GM18519 (cell line): ENCODE data around the gene MCC.

Experiments used
- ATAC-seq: cut with Tn5 transposase; IDR thresholded peaks from one replicate; pipeline ENCODE4 v1.9.1; 2021; ENCODE audit warnings: mild to moderate bottlenecking, moderate library complexity; ENCODE audit not compliant: unreplicated experiment, low FRiP score

MCC gene

DNA sequence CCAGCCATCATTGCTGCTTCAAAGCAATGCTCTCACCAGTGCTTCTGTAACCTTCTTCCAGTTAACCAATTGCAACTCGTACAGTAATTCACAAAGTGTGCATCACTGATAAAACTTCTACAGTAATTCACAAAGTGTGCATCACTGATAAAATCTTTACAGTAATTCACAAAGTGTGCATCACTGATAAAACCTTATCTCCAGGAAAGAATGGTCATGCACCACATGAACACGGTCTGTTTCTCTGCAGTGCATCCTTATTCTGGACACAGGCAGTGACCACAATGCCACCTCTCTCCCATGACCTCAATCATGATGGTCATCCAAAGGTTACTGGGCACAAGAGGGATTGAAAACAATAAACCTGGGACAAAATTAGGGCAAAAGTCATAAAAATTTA is 207.1 kb downstream of the MCC start:
- no peak for ATAC-seq

DNA sequence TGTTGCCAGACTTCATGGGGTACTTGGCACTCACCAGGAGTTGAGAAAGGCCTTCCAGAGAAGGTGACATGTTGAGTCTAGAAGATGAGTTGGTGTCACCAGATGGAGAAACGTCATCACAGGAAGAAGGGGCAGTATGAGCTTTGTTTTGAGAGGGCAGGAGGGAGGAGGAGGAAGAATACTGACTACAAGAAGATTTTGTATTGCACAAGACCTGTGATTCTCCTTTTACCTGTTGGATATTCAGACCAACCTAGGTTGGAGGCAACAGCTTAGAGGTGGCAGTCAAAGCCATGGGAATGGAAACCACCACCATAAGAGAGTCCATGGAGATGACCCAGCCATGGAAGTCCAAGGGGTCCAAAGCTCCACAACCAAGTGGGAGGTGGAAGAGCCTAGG is 207.7 kb downstream of the MCC start:
- ATAC-seq, result no peak

DNA sequence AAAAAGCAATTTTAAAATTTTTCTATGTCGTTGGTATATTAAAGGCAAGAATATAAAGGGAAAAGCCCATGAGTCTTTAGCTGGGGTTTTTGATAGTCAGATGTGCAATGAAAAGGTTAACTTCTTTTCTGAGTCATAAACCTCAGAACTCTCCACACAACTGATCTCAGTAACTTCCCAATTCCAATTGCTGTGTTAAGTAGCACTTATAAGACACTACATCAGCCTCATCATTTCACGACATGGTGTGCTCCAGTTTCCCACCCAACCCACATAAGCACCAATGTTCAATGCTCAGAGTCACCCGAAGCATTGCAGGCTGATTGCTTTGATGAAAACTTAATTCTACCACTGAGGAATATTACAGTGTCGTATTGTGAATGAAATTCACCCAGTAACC is 209.3 kb downstream of the MCC start:
- peak; percentile 61 for ATAC-seq

DNA sequence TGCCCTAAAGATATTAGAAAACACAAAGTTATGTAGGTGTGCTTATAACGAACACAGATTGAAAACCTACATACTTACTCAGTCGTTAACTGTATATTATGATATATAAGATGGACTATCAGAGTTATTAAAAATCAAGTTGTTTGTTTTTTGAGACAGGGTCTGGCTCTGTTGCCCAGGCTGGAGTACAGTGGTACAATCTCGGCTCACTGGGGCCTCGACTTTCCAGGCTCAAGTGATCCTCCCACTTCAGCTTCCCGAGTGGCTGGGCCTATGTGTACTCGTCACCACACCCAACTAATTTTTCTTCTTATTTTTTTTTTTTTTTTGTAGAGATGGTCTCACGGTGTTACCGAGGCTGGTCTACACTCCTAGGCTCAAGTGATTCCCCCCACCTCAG is 211.8 kb downstream of the MCC start:
- ATAC-seq, result no peak

DNA sequence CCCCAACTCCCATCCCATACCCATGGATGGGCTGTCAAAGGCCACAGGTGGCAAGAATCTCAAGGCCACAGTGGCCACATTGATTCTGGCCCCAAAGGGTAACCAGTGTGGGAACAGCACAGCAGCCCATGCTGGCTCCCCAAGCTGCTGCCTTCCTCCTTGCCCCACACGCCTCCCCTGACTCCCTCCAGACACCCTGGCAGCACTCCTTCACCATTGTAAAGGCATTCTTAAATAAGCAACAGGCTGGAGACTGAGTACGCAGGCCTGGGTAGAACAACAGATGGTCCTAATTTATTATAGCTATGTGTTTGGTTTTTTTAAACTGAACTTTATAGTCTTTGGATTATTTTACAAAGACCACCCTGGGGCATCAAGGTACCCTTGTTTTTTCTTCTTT is 212.3 kb downstream of the MCC start:
- ATAC-seq, result no peak

DNA sequence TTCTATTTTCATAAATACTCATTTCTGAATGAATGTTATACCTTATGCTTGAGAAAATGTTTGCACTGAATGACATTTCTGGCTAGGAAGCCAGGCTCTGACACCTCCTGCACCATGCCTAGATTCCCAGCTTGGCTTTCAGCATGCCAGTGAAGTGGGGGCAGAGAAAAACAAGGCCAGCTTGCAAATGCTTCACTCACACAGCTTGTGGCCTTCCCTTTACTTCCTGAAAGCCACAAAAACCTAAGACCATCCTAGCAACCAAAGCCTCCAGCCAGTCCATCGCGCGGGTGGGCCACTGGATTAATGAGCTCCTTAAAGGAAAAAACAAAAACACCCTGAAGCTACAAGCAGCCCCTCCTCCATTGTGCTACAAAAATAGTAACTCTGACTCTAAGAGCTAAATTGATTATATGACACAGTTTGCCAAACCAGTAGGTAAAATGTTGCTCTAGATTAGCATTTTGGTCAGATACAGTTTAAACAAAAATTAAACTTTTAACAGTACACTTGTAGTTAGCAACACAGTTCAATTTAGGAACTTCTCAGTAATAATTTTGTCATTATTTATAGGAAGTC is 213.3 kb downstream of the MCC start:
- ATAC-seq, result no peak

DNA sequence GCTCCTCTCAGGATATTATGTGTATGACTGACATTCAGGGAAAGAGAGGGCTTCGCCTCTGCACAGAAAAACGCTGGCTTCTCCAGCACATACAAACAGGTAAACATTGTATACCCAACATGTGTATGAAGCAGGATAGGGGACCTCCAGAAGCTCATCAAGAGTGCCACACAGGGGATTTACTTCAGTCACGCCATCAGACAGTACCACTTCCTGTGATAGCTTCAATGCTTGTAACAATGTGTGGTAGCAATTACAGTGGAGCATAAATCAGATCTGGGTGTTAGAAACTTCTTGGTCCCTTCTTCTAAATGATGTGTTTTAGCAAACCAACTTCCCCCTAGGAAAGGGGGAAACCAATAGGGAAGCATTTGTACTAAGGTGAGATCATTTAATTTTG is 214.3 kb downstream of the MCC start:
- peak; percentile 48 for ATAC-seq

DNA sequence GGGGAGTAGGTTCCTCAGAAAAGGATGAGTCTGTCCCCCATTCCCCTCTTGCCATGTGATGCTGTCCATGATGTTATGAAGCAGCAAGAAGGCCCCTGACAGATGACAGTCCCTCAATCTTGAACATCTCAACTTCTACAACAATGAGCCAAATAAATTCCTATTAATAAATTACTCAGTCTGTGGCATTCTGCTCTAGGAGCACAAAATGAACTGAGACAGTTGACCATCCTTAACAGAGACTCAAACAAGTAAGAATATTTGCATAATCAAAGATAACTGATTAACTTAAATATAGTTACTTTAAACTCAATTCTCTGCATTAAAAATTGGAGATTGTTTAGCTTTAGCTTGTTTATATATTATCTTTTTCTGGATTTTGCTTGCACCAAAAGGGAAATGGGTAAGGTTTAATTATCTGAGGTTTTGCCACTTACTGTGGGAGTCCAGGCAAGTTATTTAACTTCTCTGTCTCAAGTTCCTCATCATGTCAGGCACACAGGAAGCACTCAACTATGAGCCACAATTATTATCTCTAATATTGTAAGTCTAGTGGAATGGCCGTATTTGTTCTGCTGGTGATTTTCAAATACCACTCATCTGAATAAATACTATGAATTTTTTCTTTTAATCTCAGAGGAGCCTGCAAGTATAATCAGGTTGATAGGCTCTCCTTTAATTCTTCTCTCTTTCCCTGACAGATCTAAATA is 216.4 kb downstream of the MCC start:
- ATAC-seq, result no peak

DNA sequence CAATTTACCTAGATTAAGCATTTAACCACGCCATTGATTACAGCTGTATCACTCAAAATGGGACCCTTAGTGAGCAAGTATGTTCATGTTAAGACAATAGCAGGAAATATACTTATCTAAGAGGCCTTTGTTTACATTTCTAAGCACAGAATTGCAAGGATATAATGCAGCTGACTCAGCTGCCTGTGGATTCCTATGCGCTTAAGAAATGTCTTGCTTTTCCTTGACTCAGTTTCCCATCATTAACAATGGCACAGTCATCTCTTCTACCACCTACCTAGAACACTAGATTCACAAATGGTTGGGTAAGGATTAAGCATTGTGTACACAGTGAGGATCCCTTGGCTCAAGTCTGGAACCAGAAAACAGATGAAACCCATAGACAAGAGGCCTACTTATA is 217.2 kb downstream of the MCC start:
- ATAC-seq, result no peak

DNA sequence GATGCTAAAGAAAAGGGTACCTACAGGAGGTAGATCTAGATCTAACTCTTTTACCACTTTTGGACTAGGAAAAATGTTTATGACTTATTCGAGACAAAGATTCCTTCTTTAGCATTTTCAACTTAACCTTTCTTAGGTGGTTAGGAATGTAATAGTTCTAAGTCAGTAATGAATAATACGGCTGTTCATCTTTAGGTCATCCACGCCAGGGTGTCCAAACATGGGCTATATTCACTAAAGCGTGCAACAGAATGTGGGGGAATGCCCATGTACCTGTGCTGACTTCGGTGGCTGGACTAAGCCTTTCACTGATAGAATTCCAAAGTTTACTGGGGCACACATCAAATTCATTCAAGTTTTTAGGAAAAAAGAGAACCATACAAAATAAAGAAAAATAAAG is 218.2 kb downstream of the MCC start:
- no peak for ATAC-seq

DNA sequence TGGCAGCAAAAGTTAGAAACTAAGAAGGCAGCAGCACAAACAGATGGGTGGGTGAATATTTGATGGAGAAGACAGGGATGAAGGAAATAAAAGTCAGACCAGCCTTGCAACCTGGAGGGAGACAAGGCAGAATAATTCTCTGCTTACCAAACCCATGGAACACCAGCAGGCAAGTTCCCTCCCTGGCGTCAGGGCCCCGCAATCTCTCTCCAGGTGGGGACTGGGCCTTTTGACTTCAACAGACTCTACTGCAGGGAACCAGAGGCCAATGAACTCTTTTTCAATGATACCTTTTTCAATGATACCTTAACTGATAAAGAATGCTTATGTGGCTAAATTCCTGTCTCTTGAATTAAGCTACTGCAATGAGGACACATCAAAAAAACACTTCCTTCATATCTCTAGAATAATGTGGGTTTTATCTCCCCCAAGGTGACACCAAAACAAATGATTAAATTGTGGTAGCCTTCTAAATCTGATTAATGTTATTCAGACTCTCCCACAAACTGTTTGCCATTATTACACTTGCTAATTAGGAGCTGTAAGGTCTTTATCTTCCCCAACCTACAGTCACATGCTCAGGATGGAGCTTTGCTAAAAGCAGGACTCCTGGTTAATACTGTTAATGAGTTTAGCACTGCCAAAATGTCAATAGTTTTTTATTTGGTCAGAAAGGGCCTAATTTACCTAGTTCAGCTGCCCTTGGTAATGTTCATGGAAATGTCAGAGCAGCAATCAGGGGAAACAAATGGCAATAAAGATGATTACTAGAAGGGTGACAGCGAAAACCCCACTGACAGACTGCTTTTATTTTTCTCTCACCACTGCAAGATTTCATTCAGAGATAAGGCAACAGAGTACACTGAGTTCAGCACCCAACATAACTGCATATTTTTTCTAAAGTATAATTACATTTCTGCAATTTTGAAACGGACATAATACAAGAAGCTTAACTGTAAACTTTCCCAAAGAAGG is 218.9 kb downstream of the MCC start:
- ATAC-seq, result no peak

DNA sequence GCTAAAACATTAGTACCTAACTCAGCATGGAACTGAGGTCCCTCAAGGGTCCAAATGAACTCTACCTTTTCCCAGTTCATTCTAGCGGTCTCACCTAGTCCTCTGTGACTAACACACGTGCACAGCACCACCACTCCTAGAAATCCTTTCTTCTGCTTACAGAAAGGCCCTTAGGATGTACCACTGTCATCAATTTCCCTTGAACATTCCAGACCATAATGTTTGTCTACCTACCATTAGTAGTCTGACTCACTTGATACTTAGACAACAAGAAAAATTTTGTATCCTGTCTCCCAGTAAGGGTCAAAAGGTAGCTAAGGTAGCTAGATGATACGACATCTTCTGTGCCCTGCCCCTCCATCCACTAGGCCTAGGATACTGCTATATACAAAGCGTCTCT is 220.0 kb downstream of the MCC start:
- no peak for ATAC-seq

DNA sequence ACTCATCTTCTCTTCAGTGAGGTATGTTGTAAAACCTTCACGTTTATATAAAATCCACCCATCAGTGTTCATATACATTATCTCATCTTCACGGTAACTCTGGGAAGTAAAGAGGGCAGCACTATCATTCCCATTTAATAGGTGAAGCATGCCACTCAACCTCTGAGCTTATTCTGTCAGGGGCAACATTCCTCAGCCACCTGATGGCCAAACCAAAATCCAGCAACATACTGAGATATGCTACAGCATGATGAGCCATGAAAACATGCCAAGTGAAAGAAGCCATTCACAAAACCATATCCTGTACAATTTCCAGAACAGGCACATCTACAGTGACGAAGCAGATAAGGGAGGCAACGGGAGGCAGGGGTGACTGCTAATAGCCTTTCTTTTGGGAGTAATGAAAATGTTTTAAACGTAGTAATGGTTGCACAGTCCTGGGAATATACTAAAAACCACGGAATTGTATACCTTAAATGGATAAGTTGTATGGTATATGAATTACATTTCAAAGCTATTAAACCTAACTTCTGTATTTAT is 220.8 kb downstream of the MCC start:
- no peak for ATAC-seq

DNA sequence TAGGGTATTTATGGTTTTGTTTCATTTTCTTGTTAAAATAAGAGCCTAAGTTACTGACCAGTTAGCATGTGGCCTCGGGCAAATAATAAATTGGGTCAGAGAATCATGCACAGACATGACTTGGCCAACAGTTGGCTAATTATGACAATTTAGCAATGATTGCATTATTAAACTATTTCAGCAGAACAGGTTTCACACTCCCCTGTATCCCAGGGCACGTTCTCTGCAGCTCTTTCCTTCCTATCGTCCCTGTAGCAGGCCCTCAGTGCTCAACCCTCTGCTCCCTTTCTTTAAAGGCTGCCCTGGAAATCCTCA is 221.4 kb downstream of the MCC start:
- ATAC-seq, result no peak

DNA sequence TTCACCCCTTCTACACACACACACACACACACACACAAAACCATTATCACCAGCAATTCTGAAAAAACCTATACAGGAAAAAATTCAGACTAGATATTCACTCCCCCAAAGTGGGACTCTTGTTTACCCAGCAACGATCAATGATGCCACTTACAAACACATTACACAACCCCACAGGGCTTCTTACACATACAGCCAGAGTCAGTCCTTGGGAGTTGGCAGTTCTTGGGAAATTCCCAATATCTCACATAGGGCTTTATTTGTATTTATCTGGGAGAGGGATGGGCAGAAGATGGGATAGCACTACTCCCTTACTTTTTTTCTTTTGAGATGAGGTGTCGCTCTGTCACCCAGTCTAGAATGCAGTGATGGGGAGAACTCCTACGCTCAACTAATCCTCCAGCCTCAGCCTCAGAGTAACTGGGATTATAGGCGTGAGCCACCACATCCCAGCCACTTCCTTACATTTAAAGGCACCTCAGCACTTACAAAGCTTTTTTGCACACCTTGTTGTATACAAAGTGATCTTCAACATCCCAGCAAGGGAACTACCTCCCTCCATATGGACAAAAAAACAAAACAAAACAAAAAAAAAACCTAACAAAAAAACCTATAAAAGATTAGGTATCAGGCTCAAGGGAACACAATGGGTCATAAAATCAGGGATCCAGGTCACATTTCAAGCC is 221.9 kb downstream of the MCC start:
- no peak for ATAC-seq

DNA sequence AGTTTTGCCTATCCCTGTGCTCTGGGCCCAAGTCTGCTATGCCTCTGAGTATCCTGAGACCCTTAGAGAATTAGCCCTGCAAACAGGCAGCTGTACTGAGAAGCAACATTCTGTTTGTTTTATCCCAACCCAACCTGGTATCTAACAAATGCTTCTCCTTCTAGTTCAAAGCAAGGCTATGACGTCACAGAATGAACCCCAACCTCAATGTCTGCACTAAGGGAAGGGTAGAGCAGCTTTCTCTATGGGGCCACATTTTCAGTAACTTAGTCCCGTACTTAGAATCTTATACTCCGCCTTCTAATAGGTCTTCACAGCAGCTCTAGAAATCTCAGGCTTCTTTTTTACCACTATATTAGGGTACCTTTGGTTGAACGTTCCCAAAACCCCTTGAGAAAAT is 223.1 kb downstream of the MCC start:
- no peak for ATAC-seq

DNA sequence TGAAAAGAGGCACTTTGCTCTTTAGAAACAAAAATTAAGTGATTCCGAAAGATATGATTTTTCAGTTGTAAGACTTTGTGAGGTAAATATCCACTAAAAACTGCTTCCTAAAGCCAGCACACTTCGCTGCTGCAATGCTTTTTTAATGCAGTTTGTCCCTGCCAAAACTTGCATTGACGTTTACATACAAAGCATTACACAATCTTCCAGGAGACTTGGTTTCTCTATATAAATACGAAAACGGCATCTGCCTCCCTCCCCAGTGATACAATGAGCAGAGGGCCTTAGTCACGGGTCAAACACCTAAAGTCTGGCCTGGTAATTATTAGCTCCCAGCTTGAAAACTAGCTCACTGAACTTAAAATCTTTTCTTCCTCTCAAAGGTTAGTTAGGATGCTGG is 224.2 kb downstream of the MCC start:
- ATAC-seq, result no peak

DNA sequence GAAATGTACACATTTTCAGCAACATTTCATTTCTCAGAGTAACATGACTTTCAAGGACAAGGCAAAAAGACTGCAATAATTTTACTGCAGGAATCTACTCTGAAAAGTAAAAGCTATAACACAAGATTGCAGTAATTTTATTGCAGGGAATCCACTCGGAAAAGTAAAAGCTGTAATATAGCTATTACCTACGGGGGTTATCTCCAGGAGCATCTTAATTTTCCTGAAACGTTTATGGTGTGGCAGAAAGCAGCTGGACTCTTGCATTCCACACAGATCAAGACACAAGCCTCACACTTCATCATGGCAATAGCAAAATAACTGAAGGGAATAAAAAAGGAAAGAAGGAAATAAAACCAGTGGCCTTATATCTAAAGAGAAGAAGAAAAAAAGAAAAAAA is 224.7 kb downstream of the MCC start:
- ATAC-seq, result no peak

DNA sequence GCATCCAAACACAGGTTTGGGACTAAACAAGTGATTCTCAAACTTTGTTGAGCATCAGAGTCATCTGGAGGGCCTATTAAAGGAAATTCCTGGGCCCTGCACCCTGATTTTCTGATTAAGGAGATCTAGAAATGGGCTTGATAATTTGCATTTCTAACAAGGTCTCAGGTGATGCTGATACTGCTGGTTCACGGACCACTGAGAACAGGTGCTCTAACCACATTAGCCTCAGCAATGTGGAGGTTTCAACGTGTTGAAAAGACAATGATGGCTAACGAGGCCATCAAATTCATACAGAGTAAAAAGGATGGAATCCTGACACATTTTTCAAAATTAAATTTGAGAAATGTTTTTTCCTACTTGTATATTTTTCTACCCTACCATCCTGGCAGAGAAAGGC is 225.6 kb downstream of the MCC start:
- no peak for ATAC-seq

DNA sequence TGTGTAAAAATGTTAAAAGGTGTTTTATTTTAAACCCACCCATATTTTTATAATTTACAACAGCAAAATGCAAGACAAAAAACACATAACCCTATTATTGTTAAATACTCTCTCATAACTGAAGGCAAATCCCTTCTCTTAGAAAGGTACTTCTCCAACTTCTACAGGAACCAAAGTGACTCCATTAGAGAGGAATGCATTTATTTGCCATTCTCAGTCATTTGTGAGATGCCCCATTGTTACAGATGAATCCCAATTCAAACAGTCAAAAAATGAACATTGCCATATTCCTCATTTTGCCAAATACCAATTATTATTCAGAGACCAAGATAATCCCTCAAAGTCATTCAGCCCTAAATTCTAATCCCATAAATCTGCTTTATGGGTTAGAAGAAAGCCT is 229.2 kb downstream of the MCC start:
- ATAC-seq, result no peak

DNA sequence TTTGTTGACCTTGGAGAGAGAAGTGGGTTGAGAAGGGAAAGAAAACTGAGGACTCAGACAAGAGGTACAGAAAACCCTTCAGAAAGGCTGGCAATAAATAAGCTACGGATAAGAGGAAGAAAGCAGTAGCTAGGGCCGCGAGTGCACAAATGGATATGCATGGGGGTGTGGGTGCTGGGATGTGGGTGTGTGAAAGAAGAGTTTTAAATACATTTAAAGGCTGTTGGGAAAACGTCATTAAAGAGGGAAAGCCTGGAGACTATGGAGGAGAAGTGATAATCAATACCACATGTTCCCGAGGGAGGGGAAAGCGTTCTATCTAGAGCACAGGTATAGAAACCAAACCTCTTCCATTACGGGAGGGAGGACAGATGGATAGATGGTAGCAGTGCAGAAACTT is 230.7 kb downstream of the MCC start:
- ATAC-seq, result no peak
